Esophagus muscularis mucosa (tissue), 4 donors: ENCODE results near the gene CXCR6. TPM values are rescaled to one million over a fixed set of nuclear protein-coding genes. Genes with fewer than 3 reads are reported as not detected.
A peak's percentile ranks its signal among the peaks of the same experiment; 100 is the strongest.

Experiments used
- DNase-seq: peaks from one replicate; pipeline ENCODE4 v3.0.0-alpha.2; 2017; ENCODE audit errors: extremely low spot score
- H3K27ac ChIP-seq, 4 donors: fragments of 200-600 bp; sonication (generic); replicated peaks in 1 of 4; 1 replicate in 3 of 4; 2 replicates in 1 of 4; pipeline ENCODE4 v1.5.1; 2016 to 2019; ENCODE audit warnings: mild to moderate bottlenecking in 1 of 4
- H3K27me3 ChIP-seq, 4 donors: fragments of 200-600 bp; sonication (generic); one replicate each; pipeline versions ENCODE4 v1.5.1 to v1.6.0; 2016 to 2019
- H3K36me3 ChIP-seq, 4 donors: fragments of 200-600 bp; sonication (generic); one replicate each; pipeline ENCODE4 v1.5.1; 2016 to 2019
- H3K4me1 ChIP-seq, 4 donors: fragments of 200-600 bp; sonication (generic); one replicate each; pipeline ENCODE4 v1.5.1; 2016 to 2019
- H3K4me3 ChIP-seq, 4 donors: fragments of 200-600 bp; sonication (generic); 1 replicate in 2 of 4; 2 replicates in 2 of 4; pipeline ENCODE4 v1.5.1; 2016 to 2019; ENCODE audit warnings: mild to moderate bottlenecking in 4 of 4, moderate library complexity in 1 of 4
- H3K9me3 ChIP-seq, 4 donors: fragments of 200-600 bp; sonication (generic); 1 replicate in 3 of 4; 2 replicates in 1 of 4; pipeline ENCODE4 v1.5.1; 2016 to 2019
- CTCF ChIP-seq, 3 experiments: fragments of 200-600 bp in 2 of 3; fragments of 450-650 bp in 1 of 3; sonication (generic) in 2 of 3; IDR thresholded peaks; one replicate each; pipeline ENCODE4 v1.5.1; 2017 to 2019; ENCODE audit warnings: antibody characterized with exemption in 3 of 3, mild to moderate bottlenecking in 2 of 3, moderate library complexity in 1 of 3
- EP300 ChIP-seq: sonication (generic); formaldehyde crosslinking; IDR thresholded peaks from one replicate; pipeline ENCODE4 v1.6.1; 2017; ENCODE audit warnings: antibody characterized with exemption
- POLR2A ChIP-seq: fragments of 450-650 bp; IDR thresholded peaks from one replicate; pipeline ENCODE4 v1.6.1; 2017; ENCODE audit warnings: antibody characterized with exemption, moderate library complexity, mild to moderate bottlenecking, low read depth
- POLR2AphosphoS5 ChIP-seq, 2 donors: sonication (generic); formaldehyde crosslinking; IDR thresholded peaks; one replicate each; pipeline ENCODE4 v1.6.1; 2017; ENCODE audit warnings: antibody characterized with exemption in 2 of 2
- WGBS: methylation state at CpG from one replicate; pipeline ENCODE4 v1.1.5; 2018; 5-methylcytosine and 5-hydroxymethylcytosine counted together
- intact Hi-C: fragments of 100-400 bp; cut with DNase I; formaldehyde crosslinking; loops from one replicate; pipeline ENCODE4 v1.15.1; 2023
- total RNA-seq, 4 donors: library from RNA; depleted of rRNA; stranded (reverse); fragments of >200 nt; gene quantifications; one replicate each; pipeline versions ENCODE4 v1.1.0 to v1.2.1, GENCODE V29; 2016

Gene CXCR6
- total RNA-seq, 4 donors from 2014 or later = 0.39 to 7.1 (median 0.49) TPM

GRCh38 chr3:45938864-45939263 lies 4.4 kb upstream of the CXCR6 start:
- H3K36me3 ChIP-seq = peaks cover 34 to 70% (median 48%) of the 10 kb centered on the region in 4 donors
- no peaks in the 10 kb centered on the region for H3K9me3 ChIP-seq
- peaks cover 7 to 19% (median 11%) of the 10 kb centered on the region in 4 donors for H3K4me1 ChIP-seq
- intact Hi-C loops = loop anchor here (1.0 to 5.0 kb wide), 2 partner anchors 139 to 177 kb away; no protein-coding TSS in a partner anchor
- H3K27me3 ChIP-seq = no peaks in the 10 kb centered on the region
- peak; percentile 94 for DNase-seq
- no peak overlapping the region for H3K27ac ChIP-seq
- TF ChIP-seq CTCF (IDR thresholded peaks at IDR 0.05) = peak; percentile 76 to 91 (median 86)
- no peak for TF ChIP-seq EP300
- TF ChIP-seq POLR2AphosphoS5 (IDR thresholded peaks at IDR 0.05) = peak in 1 of 2 donors; percentile 40
- TF ChIP-seq POLR2A = no peak
- 25% methylated on average over 4 of the region's 4 CpGs for WGBS
- H3K4me3 ChIP-seq = no peak overlapping the region

- 49% methylated on average over 5 of the region's 5 CpGs for WGBS
These were observed 3.9 kb upstream of the CXCR6 start for GRCh38 chr3:45939341-45939771.

GRCh38 chr3:45940004-45940780 lies 3.1 kb upstream of the CXCR6 start:
- H3K4me1 ChIP-seq = peaks cover 7 to 19% (median 11%) of the 10 kb centered on the region in 4 donors
- H3K27me3 ChIP-seq = no peaks in the 10 kb centered on the region
- H3K36me3 ChIP-seq = peaks cover 24 to 64% (median 38%) of the 10 kb centered on the region in 4 donors
- no peak for DNase-seq
- TF ChIP-seq POLR2AphosphoS5 (IDR thresholded peaks at IDR 0.05) (no peak), EP300 (no peak), POLR2A (no peak), CTCF (IDR thresholded peaks at IDR 0.05) (no peak)
- intact Hi-C loops = no loop called here
- no peaks in the 10 kb centered on the region for H3K9me3 ChIP-seq
- H3K4me3 ChIP-seq = no peak overlapping the region
- WGBS = 93% methylated on average over 7 of the region's 7 CpGs
- H3K27ac ChIP-seq = no peak overlapping the region

More at GRCh38 chr3:45939341-45939771, 3.9 kb upstream of the CXCR6 start:
- Histone ChIP-seq H3K4me1 (peaks cover 7 to 19% (median 11%) of the 10 kb centered on the region in 4 donors), H3K4me3 (no peak overlapping the region), H3K27ac (peak overlapping the region in 1 of 4 donors; percentile 14), H3K36me3 (peaks cover 29 to 65% (median 46%) of the 10 kb centered on the region in 4 donors), H3K9me3 (no peaks in the 10 kb centered on the region), H3K27me3 (no peaks in the 10 kb centered on the region)
- TF ChIP-seq POLR2AphosphoS5 (IDR thresholded peaks at IDR 0.05) (no peak), CTCF (IDR thresholded peaks at IDR 0.05) (no peak), EP300 (no peak), POLR2A (no peak)
- intact Hi-C loops = loop anchor here (1.0 to 5.0 kb wide), 2 partner anchors 139 to 177 kb away; no protein-coding TSS in a partner anchor
- DNase-seq = no peak

- Histone ChIP-seq H3K27me3 (no peaks in the 10 kb centered on the region), H3K27ac (no peak overlapping the region), H3K9me3 (no peaks in the 10 kb centered on the region), H3K4me3 (no peak overlapping the region), H3K36me3 (peaks cover 18 to 64% (median 34%) of the 10 kb centered on the region in 4 donors), H3K4me1 (peaks cover 7 to 15% (median 11%) of the 10 kb centered on the region in 4 donors)
- no peak for DNase-seq
- intact Hi-C loops = no loop called here
- TF ChIP-seq POLR2AphosphoS5 (IDR thresholded peaks at IDR 0.05) (no peak), POLR2A (no peak), EP300 (no peak), CTCF (IDR thresholded peaks at IDR 0.05) (no peak)
- 89% methylated on average over 6 of the region's 6 CpGs for WGBS
These were observed 2.4 kb upstream of the CXCR6 start for GRCh38 chr3:45940781-45941365.
